Mesothelial cell of epicardium (in vitro differentiated cells): Measurements from ENCODE around the gene EXOC4. TPM values are rescaled to one million over a fixed set of nuclear protein-coding genes. Genes with fewer than 3 reads are reported as not detected.

ENCODE experiments used
- DNase-seq, 2 experiments: peaks; one replicate each; pipeline ENCODE4 v3.0.0; 2021; ENCODE audit warnings: low spot score in 2 of 2; ENCODE audit not compliant: unreplicated experiment in 2 of 2
- H3K27ac Mint-ChIP-seq: 2 replicates; pipeline ENCODE4 v1.8.0; 2021; ENCODE audit warnings: mixed read lengths
- H3K27me3 Mint-ChIP-seq: 2 replicates; pipeline ENCODE4 v1.8.0; 2021; ENCODE audit warnings: low read depth, mixed read lengths
- H3K36me3 Mint-ChIP-seq: 2 replicates; pipeline ENCODE4 v1.8.0; 2021; ENCODE audit warnings: mixed read lengths
- H3K4me1 Mint-ChIP-seq: 2 replicates; pipeline ENCODE4 v1.8.0; 2021; ENCODE audit warnings: mixed read lengths
- H3K4me3 Mint-ChIP-seq: 2 replicates; pipeline ENCODE4 v1.8.0; 2021; ENCODE audit warnings: mild to moderate bottlenecking, moderate library complexity, mixed read lengths
- H3K9me3 Mint-ChIP-seq: 2 replicates; pipeline ENCODE4 v1.8.0; 2021; ENCODE audit warnings: mixed read lengths
- CTCF ChIP-seq: fragments of 200-600 bp; sonication (generic); IDR thresholded peaks from one replicate; pipeline ENCODE4 v1.5.0; 2021; ENCODE audit warnings: antibody characterized with exemption; ENCODE audit not compliant: unreplicated experiment
- total RNA-seq: library from RNA; stranded (reverse); gene quantifications from 3 replicates; pipeline ENCODE4 v1.2.1, GENCODE V29; 2021

The EXOC4 gene
- total RNA-seq, 1 donor from 2014 or later, result 105 TPM

GRCh38 chr7:133937786-133938185 is 684.9 kb downstream of the EXOC4 start:
- no peak overlapping the region for H3K27ac Mint-ChIP-seq
- TF ChIP-seq CTCF, result no peak
- H3K4me1 Mint-ChIP-seq, result peaks cover 1% of the 10 kb centered on the region
- no peak for DNase-seq
- peaks cover 5% of the 10 kb centered on the region for H3K36me3 Mint-ChIP-seq
- H3K27me3 Mint-ChIP-seq, result no peaks in the 10 kb centered on the region
- H3K4me3 Mint-ChIP-seq, result no peak overlapping the region
- H3K9me3 Mint-ChIP-seq, result no peaks in the 10 kb centered on the region

GRCh38 chr7:133940368-133940767 is 687.5 kb downstream of the EXOC4 start:
- no peak for DNase-seq
- Mint-ChIP-seq H3K4me1 (peaks cover 1% of the 10 kb centered on the region), H3K4me3 (no peak overlapping the region), H3K27me3 (no peaks in the 10 kb centered on the region), H3K36me3 (peaks cover 5% of the 10 kb centered on the region), H3K9me3 (no peaks in the 10 kb centered on the region), H3K27ac (no peak overlapping the region)
- no peak for TF ChIP-seq CTCF

GRCh38 chr7:133941496-133941895 is 688.6 kb downstream of the EXOC4 start:
- H3K27me3 Mint-ChIP-seq, result no peaks in the 10 kb centered on the region

GRCh38 chr7:133945497-133945896 is 692.6 kb downstream of the EXOC4 start:
- H3K4me1 Mint-ChIP-seq, result peaks cover 12% of the 10 kb centered on the region
- H3K9me3 Mint-ChIP-seq, result peaks cover 10% of the 10 kb centered on the region
- no peak for DNase-seq
- H3K27ac Mint-ChIP-seq, result no peak overlapping the region
- TF ChIP-seq CTCF, result no peak
- peaks cover 2% of the 10 kb centered on the region for H3K36me3 Mint-ChIP-seq
- H3K27me3 Mint-ChIP-seq, result no peaks in the 10 kb centered on the region
- H3K4me3 Mint-ChIP-seq, result no peak overlapping the region

More at GRCh38 chr7:133941496-133941895, 688.6 kb downstream of the EXOC4 start:
- no peak for TF ChIP-seq CTCF
- peaks cover 5% of the 10 kb centered on the region for H3K36me3 Mint-ChIP-seq
- no peak overlapping the region for H3K4me3 Mint-ChIP-seq
- peaks cover 1% of the 10 kb centered on the region for H3K4me1 Mint-ChIP-seq
- no peak overlapping the region for H3K27ac Mint-ChIP-seq
- no peak for DNase-seq
- peaks cover 6% of the 10 kb centered on the region for H3K9me3 Mint-ChIP-seq

- H3K4me3 Mint-ChIP-seq, result no peak overlapping the region
- peaks cover 11% of the 10 kb centered on the region for H3K4me1 Mint-ChIP-seq
- no peak for TF ChIP-seq CTCF
- H3K9me3 Mint-ChIP-seq, result peaks cover 12% of the 10 kb centered on the region
- H3K27me3 Mint-ChIP-seq, result no peaks in the 10 kb centered on the region
- no peak overlapping the region for H3K27ac Mint-ChIP-seq
- no peak for DNase-seq
- peaks cover 13% of the 10 kb centered on the region for H3K36me3 Mint-ChIP-seq
Measured at GRCh38 chr7:133947458-133948254, 694.8 kb downstream of the EXOC4 start.

- TF ChIP-seq CTCF, result no peak
- Mint-ChIP-seq H3K27me3 (no peaks in the 10 kb centered on the region), H3K9me3 (peaks cover 16% of the 10 kb centered on the region), H3K36me3 (peaks cover 15% of the 10 kb centered on the region), H3K4me3 (no peak overlapping the region), H3K4me1 (peaks cover 11% of the 10 kb centered on the region), H3K27ac (no peak overlapping the region)
- DNase-seq, result no peak
Measured at GRCh38 chr7:133948588-133948987, 695.7 kb downstream of the EXOC4 start.
